HG03060 (cell line): Measurements from ENCODE around the gene MBNL1.
A peak's percentile ranks its signal among the peaks of the same experiment; 100 is the strongest.
"Not testable (repeated sequence)": the region's sequence is repeated elsewhere in the genome, so short reads cannot be mapped to it uniquely, and the experiment has no call there.

Experiments used
- ATAC-seq: cut with Tn5 transposase; IDR thresholded peaks from one replicate; pipeline ENCODE4 v1.9.1; 2021; ENCODE audit warnings: low read depth, moderate number of reproducible peaks; ENCODE audit not compliant: unreplicated experiment

MBNL1 gene

GRCh38 chr3:152365766-152366593, 97.3 kb downstream of the MBNL1 start:
- ATAC-seq, result no peak

GRCh38 chr3:152367192-152367591, 98.5 kb downstream of the MBNL1 start:
- ATAC-seq, result not testable (repeated sequence)

GRCh38 chr3:152372633-152373032, 103.9 kb downstream of the MBNL1 start:
- not testable (repeated sequence) for ATAC-seq

GRCh38 chr3:152373379-152373778, 104.7 kb downstream of the MBNL1 start:
- ATAC-seq, result no peak

- no peak for ATAC-seq
These were observed 105.7 kb downstream of the MBNL1 start for GRCh38 chr3:152374262-152374990.

- no peak for ATAC-seq
These were observed 106.8 kb downstream of the MBNL1 start for GRCh38 chr3:152375546-152375945.

- peak; percentile 92 for ATAC-seq
These were observed 107.8 kb downstream of the MBNL1 start for GRCh38 chr3:152376351-152377183.

GRCh38 chr3:152377184-152377570, 108.4 kb downstream of the MBNL1 start:
- ATAC-seq, result no peak

GRCh38 chr3:152379415-152380042, 110.8 kb downstream of the MBNL1 start:
- ATAC-seq, result no peak

GRCh38 chr3:152380043-152380442, 111.3 kb downstream of the MBNL1 start:
- ATAC-seq, result no peak

- no peak for ATAC-seq
These were observed 113.2 kb downstream of the MBNL1 start for GRCh38 chr3:152381881-152382295.

- ATAC-seq, result no peak
These were observed 113.8 kb downstream of the MBNL1 start for GRCh38 chr3:152382312-152383135.

GRCh38 chr3:152383136-152383606, 114.4 kb downstream of the MBNL1 start:
- no peak for ATAC-seq

GRCh38 chr3:152384412-152384811, 115.7 kb downstream of the MBNL1 start:
- ATAC-seq, result no peak

- ATAC-seq, result no peak
These were observed 117.0 kb downstream of the MBNL1 start for GRCh38 chr3:152385761-152386160.

- ATAC-seq, result no peak
These were observed 117.5 kb downstream of the MBNL1 start for GRCh38 chr3:152386208-152386607.

- no peak for ATAC-seq
These were observed 119.9 kb downstream of the MBNL1 start for GRCh38 chr3:152388631-152389030.

GRCh38 chr3:152389316-152389934, 120.7 kb downstream of the MBNL1 start:
- ATAC-seq, result no peak

GRCh38 chr3:152390647-152391046, 121.9 kb downstream of the MBNL1 start:
- no peak for ATAC-seq
